Mammary epithelial cell (primary cell): Measurements from ENCODE around the gene TCP11.

Source experiments
- CTCF ChIP-seq, 2 donors: IDR thresholded peaks in 1 of 2; conservative IDR thresholded peaks in 1 of 2; 2 replicates each; pipeline ENCODE4 v1.5.1; 2011 to 2012; ENCODE audit warnings: inconsistent platforms in 2 of 2, low read length in 2 of 2, mild to moderate bottlenecking in 2 of 2, control low read depth in 1 of 2, low read depth in 1 of 2; ENCODE audit not compliant: insufficient read depth in 1 of 2; ENCODE audit errors: extremely low read depth in 1 of 2
- EZH2 ChIP-seq: IDR thresholded peaks from 2 replicates; pipeline ENCODE4 v1.6.1; 2012; ENCODE audit warnings: low read length, inconsistent platforms, borderline replicate concordance

GRCh38 chr6:35174088-35174434 lies 32.9 kb upstream of the TCP11 start:
- no peak for TF ChIP-seq CTCF (conservative IDR thresholded peaks at IDR 0.05 in 1 of 2, IDR thresholded peaks at IDR 0.05 in 1 of 2; ENCODE audit: extremely low read depth in 1 of 2, insufficient read depth in 1 of 2, low read depth in 1 of 2, low read length in 2 of 2)
- TF ChIP-seq EZH2, result no peak
